RKO (cell line): ENCODE data around the gene KLHL29.

Experiments used
- DNase-seq: peaks from one replicate; pipeline ENCODE4 v3.0.0-alpha.2; 2016; ENCODE audit warnings: low spot score

KLHL29 gene

DNA sequence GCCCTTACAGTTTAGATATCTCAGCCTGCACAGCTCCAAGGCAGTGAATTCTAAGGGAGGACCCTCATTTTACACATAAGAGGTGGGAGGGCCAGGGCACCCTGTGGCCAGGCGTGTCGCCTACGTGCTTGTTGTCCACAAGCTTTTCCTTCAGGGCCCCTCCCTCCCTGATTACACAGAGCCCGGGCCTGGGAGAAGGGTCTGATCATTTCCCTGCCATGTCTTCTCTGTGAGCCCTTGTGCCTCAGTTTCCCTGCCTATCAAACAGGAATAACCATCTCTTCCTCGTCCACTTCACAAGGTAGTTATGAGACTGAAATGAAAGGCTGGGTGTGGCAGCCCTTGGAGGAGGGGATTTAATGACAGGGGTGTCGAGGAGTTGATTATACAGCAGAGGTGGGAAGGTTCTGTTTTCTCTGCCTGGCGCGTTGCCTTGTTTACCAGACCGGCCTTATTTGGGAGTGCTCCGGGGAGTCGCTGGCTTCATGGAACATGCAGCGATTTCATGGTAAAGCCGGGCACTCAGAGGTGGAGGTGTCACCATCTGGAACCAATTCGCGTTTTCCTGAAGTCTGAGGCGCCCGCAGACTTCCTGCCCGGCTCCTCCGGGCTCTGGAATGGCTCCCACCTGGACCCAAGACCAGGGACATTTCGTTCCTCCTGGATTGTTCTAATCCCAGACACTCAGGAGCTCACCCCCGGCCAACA is 208.9 kb downstream of the KLHL29 start:
- no peak for DNase-seq

DNA sequence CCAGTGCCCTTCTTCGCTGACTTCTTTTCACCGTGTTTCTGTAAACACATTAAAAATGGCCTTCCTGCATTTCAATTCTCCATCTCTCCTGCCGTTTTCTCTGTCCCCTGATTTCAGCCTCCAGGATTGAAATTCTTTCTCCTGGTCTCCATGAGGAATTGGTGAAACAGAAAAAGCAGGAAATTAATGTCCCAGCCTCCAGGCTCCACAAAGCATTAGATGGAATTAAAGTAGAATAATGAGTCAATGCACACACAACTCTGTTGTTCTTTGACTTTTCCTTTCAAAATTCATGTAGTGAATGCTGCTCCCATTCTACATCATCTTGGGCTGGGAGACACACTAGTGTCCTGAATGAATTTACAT is 209.5 kb downstream of the KLHL29 start:
- DNase-seq: no peak

DNA sequence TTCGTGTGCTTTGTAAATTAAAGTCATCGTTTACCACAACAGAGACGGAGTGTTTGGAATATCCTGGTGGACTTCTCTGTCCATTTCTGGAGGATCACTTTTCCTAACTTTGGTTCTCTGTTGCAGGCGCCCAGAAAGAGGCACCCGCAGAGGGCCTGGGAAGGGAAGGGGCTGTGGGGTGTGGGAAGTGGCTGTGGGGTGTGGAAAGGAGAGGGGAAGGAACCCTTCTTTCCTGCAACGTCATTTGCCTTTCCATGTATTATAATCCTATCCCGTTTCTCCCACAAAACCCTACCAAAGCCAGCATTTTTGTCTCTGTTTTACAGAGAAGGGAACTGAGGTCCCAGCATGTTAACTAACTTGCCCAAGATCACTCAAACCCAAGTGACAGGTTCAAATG is 210.0 kb downstream of the KLHL29 start:
- no peak for DNase-seq

DNA sequence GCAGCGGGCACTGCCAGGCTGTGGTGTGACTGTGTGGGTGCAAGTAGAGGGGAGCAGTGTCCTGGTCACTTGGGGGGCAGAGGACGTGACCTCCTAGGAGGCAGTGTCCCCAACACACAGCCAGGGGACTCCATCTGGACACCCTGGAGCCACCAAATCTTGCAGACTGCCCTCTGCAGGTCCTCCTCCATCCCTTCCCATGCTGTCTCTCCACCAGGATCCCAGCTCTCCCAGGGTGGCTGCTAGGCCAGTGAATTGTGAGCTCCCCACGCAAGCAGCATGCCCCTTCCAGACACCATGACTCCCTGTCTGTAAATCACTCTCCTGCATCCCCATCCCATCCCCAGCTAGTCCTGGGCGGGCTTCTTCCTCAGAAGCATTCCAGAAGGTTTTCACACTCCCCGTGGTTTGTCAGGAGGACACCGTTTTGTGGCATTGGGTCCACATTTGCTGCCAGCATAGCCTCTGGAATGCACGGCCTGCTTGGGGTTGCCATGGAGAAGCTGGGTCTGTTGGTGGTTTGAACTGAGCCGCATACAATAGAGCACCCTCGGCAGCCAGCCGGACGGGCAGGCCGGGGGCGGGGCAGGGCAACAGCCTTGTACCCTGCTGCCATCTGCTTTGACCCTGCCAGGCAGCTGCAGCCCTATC is 210.7 kb downstream of the KLHL29 start:
- DNase-seq: no peak

DNA sequence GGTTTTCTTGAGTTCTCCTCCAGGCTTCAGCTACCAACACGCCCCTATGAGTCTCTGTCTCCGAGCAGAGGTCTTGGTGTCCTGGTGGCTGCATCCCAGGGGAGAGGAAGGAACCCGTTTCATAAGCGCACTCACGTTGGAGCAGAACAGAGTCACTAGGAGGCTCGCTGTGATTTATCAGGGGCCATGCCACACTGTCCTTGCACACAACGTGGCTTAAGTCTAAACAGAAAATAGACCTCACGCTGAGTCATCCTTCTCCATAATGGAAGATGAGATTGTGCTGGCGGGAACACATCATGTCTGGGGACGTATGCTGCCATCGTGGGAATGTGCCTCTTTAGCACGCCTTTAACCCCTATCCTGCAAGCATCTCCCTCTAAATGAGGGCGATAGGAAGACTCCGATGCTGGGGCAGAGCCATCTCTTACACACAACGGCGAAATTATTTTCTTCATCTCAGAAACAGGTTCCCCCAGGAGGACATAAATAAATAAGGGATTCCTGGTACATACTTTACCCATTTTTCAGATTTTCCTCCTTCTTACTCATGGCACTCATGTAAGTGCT is 211.4 kb downstream of the KLHL29 start:
- no peak for DNase-seq

DNA sequence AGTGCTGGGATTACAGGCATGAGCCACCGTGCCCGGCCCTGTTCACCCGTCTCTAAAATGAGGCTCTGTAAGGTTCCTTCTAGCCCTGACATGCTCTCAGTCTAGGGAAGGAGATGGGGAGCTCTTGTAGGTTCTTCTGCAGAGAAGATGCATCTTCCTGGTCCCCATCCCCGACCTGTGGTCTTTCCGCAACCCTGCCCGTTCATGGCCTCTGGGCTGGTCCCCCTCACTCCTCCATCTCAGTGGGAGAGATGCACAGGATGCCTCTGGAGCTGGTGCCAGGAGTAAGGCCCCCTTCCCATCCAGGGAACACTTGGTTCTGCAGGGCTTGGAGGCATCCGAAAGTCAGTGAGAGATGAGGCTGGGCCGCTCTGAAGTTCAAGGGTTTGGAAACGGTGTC is 212.7 kb downstream of the KLHL29 start:
- DNase-seq: no peak

DNA sequence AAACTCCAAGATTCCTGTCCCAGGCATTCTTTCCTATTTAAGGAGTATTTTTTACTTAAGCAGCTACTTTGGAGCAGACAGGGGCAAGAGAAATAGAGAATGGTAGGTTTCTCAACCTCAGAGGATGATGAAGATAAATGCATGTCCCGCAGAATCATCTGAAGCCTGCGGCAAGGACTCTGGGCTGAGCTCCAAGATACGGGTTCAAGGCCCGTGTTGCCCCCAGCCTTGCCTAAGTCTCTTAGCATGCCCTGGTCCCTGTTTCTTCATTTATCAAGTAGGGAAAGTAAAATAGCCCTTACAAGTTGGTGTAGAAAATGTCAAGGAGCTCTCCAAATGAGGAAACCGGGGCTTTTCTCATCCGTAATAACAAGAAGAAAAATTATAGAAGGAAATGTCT is 214.0 kb downstream of the KLHL29 start:
- DNase-seq: no peak

DNA sequence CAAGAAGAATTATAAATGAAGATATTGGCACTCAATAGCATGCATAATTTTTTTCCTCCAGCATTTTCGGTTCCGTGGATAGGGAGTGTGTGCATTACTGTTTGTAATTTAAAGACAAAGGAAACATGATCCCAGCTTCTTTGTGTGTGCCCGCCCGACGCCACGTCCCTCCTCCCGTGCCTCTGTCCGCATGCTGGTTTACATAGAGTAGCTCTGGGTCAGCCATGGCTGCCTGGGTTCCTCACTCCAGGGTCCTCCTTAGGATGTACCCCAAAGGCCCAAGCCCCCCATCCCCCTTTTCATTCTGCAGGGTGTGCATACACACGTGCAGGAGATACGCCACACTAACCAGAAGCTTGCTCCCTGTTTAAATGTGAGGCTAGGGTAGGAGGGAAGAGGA is 214.7 kb downstream of the KLHL29 start:
- no peak for DNase-seq

DNA sequence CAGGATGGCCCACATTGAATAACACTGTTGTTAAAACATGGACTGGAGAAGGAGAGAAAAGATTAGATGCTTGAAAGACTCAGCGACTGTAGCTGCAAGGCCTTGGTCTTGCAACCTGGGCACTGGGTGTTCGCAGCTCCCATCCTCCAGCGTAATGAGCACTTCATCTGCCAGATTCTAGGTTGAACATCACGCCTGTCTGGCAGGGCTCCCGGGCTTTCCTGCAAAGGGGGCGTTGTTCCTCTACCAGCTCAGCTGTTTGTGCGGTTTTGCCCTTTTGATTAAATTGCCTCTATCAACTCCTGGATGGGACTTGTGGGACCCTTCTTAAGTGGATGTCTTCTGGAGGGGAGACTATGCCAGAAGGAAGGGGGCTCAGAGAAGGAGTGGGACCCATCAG is 215.4 kb downstream of the KLHL29 start:
- DNase-seq: no peak

DNA sequence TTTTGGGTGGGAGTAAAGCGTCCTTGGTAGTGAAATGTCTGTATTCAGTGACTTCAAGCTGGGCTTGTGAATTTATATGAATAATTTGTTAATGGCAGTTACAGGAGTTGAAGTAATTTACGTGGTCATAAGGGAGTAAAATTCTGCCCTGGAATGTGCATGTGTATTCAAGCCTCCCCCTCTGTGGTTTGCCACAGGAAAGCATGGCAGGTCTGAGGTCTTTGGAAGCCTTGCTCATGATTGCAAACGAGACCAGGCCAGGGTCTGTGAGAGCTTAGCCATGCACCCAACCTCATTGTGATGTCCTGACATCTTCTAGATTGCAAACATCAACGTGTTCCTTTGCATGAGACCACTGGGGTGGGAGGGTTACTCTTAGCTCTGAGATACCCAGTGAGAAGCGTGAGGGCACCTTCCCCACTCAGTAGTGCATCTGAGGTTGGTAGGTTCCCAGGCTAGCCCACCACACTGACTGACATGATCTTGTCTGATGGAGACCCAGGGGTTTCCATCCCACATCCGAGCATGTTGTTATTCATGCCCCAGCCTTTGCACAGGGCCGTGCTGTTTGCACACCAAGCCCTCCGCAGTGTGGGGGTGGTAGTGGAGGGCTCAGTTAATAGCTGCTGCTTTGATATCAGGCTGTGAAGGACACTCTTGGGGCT is 216.5 kb downstream of the KLHL29 start:
- no peak for DNase-seq

DNA sequence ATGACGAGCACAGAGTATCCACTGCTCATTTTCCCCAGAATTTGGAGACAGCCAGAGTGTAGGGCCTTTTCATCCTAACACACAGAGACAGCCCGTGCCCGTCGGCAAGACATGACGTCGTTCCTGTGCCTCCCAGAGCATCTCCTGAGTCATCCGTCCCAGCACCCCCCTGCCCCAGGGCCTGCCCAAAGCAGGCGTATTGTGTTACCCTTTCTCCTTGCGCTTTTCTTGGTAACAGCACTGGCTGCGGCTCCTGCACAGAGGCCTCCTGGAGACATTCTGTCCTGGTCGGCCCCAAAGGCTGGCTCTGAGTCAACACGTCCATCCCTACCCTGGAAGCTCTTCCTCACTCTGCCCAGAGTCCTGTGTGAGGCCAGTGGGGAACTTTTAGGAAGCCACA is 217.1 kb downstream of the KLHL29 start:
- peak; percentile 14 for DNase-seq

DNA sequence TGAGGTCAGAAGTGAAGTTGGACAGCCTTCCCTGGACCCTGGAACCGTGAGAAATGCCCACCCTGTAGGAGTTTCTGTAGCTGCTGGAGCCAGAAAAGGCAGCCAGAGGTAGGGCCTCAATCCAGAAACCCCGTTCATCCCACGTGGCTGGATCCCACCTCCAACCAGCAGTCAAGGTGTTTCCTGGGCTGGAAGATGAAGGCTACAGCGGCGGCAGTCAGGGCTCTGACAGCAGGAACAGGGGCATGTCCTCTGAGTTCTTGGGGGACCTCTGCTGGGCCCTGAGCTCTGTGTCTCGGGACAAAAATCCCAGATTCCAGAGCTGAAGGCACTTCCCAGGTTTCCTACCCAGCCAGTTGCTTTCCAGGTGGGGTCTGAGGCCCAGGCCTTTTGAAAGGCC is 218.2 kb downstream of the KLHL29 start:
- DNase-seq: no peak

DNA sequence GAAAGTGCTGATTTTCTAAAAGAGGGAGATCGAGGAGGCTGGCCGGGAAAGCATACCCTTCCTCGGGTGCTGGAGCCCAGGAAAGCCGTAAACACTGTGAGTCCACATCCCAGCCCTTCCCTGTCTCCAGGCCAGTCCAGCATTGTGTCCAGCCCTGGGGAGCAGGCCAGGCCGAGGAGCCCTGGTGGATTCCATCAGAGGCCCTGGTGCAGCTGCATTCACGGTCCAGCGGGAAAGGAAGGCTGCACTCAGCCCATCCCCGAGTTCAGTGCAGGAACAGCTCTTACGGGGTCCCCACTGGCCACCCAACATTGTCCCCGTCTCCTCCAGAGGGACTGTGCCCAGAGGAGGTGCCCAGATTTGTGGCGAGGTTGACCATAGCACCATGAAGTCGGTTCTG is 218.6 kb downstream of the KLHL29 start:
- no peak for DNase-seq

DNA sequence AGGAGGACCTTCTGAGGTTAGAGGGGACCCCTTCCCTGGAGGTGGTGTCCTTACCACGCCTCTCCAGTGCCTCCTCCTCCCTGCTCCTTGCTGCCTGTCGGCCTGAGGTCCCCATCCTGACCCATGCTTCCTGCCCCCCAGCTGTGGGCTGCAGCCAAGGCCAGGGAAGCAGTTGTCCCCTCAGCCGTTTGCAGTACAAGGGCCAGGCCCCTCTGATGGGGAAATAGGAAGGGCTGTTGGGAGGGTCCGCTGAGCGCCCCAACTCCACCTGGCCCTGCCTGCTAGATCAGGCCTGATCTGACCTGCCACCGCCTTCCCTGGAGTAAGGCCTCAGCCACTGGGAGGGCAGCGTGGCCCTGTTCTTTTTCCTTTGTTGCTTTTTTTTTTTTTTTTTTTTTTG is 219.8 kb downstream of the KLHL29 start:
- no peak for DNase-seq

DNA sequence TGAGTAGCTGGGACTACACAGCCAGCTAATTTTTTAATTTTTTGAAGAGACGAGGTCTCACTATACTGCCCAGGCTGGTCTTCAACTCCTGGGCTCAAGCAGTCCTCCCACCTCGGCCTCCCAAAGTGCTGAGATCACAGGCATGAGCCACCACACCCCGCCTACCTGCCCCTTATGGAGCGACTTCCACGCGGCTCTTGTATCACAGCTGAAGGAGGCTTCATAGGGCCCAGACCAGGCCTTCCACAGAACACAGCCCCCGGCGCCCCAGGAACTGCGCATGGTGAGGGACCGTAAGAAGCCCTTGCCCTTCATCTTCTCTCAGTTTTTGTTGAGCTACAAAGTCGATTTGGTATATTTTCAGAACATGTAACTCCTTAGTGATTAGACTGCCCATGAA is 220.3 kb downstream of the KLHL29 start:
- no peak for DNase-seq

DNA sequence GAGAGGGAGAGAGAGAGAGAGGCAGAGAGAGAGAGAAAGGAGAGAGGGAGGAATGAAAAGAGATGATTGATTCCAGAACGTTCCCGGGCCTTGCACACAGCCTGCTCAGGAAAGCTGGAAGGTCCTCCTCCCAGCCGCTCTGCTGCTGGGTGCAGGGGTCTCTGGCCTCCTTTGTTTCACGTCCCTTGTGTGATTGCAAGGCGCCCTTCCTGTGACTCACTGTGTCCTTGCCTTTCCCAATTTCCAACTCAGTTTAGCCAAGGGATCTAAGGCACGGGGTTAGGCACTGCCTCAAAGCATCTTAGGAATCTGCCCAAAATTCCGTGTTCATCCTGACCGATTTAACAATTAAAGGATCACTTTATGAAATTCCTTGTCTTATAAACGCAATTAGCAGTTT is 221.2 kb downstream of the KLHL29 start:
- DNase-seq: no peak

DNA sequence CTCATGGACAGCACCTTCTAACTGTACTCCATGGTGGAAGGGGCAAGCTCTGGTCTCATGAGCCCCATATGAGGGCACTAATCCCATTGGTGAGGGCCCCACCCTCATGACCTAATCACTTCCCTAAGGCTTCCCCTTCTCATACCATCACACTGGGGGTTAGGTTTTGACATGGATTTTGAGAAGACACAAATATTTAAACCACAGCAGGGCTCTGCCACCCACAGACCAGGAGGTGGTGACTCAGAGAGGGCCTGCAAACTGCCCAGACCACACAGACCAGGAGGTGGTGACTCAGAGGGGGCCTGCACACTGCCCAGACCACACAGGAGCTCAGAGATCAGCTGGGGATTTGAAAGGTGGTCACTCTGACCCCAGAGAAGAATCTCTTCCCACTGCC is 222.0 kb downstream of the KLHL29 start:
- DNase-seq: peak; percentile 38

DNA sequence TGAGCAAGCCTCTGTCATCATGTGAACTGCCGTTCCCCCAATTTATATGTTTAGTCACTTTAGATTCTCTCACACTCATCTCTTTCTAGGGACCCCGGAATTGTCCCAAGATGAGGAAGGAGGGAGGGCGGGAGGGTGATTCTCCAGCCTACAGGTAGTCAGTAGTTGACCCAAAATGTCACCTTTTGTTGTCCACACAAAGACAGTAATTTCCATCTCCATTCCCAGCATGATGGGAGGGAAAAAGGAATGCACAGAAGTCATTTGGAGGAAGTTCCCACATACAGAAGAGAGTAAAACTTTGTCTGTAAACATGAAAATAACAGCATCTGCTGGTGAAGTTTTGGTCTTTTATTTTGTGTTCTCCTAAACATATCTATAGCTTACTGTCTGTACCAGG is 222.9 kb downstream of the KLHL29 start:
- DNase-seq: no peak

DNA sequence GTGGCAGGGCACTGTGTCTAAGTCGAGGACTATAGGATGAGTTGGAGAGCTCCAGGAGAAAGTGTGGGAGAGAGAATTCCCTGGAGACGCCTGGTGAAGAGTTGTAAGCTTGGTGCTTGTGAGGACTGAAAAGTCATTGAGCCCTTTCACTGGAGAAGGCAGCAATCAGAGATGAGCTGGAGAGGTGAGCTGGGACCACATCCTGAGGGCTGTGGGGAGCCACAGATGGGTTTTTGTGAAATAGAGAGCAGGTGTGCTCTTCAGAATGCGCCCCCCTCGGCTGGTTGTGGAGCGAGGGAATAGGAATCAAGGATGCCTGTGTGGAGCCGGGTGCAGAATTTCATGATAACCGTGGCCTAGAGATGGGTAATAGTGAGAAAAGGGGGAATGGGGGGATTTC is 224.3 kb downstream of the KLHL29 start:
- DNase-seq: no peak

DNA sequence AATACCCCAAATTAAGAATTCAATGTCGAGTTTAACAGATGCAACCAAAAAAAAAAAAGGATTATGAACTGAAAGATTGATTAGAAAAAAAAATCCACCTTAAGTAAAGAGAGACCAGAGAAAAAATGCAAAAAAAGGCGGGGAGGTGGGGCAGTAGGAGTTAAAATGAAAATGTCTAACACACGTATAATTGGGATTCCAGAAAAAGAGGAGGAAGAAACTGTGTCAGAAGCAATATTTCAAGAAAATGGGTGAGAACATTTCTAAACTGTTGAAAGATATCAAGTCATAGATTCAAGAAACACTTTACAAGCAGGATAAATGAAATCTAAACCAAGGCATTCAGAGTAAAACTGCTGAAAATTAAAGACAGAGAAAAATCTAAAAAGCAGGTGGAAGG is 226.9 kb downstream of the KLHL29 start:
- no peak for DNase-seq

DNA sequence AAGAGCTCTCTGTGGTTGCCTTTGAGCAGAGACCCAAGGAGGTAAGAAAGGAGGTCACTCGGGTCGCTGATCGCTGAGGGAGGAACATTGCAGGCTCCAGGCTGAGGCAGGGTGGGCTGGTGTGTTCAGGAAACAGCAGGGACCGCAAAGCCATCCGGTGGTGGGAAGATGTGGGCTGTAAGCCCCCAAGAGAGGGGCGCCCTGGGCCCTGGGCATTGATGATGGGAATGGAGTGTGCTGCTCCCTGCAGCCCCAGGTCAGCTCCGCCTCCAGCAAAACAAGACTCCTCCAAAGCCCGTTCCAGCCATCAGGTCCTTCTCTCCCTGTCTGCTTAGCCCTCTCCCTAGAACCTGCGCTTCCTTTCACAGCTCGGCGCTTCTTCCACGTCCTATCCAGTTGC is 229.7 kb downstream of the KLHL29 start:
- no peak for DNase-seq

DNA sequence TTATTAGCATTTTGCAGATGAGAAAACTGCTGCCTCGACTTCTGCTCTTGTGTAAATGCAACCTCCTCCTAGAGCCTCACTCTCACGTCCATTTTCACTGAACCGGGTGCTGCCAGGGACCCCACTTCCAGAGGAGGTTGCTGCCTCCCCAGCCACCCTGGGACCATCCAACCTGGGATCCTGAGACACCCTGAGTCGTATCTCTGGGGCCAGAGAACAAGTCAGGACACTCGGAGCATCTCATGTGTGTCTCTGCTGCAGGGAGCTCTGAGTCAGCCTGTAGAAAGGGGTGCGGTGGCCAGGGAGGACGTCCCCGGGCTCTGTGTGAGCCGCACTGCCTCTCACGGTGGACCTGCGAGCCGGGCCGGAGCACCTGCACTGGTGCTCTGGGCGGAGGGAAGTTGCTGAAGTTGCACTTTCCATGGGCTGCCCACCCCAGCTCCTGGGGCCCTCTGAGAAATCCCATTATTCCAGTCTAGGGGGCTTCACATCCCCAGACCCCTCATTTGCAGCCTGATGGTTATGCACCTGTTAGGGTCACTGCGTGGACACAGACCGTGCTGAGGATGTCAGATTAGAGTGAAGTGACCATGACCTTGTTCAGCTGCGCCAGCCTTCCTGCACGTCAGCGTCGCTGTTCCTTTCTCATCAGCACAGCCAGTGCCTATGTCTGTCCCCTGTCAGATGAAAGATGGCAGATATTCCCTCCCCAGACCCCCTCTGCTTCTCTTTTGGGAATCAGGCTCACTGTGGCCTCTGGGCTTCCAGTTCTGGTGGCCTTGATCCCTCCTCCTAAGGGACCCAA is 230.4 kb downstream of the KLHL29 start:
- no peak for DNase-seq

DNA sequence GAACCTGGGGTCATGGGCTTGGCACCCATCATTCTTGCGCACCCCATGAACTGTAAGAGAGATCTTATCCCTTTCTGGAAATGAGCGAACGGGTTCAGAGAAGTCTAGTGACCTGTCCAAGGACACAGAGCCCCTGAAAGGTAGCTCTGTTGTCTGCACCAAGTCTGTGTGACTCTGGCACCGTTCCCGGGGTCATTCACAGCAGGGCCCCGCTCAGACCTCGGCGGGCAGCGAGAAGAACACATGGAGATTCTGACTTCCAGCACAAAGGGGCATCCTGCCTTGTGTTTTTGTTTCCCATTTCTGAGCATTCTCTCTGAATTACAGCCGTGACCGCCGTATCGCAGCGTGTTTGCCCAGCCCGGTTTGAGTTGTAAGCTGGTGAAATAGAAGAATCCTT is 231.7 kb downstream of the KLHL29 start:
- no peak for DNase-seq
